Measurements from ENCODE around the gene CMSS1.
A peak's percentile ranks its signal among the peaks of the same experiment; 100 is the strongest.

The CMSS1 gene

DNA sequence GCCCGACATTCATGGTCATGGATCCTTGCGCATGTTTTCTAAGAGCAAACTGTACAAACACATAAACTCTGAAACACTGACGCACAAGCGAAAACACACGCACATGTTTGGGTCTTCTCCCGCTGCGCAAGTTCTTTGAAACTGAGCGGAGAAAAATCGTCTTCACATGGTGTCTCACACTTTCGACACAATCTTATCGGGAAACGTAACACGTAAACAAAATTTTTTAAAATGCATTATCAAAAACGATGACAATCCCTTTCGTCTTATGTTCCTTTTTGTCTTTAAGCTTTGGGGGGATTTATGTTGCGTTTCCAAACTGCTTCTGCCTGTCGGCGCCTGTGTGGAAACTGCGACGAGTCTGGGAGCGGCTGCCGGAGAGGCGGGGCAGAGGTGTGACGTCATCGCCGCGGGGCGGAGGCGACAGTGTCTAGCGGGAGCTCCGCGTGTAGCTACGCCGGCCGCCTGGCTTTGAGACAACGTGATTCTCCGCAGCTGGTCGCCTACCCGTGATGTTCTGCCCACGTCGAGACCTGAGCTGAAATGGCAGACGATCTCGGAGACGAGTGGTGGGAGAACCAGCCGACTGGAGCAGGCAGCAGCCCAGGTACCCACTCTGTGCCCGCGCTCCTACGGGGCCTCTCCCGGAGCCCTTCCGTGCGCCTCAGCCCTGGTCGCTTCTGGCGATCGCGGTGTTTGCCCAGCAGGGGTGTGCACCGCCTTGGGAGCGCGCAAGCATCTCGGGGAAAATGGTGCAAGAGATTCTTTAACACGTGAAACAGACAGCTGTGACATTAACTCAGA, at the start of gene CMSS1:
CMSS1 (plus strand) TSS at position 426 of the 804 bp plus-strand sequence.
- Mint-ChIP-seq H3K36me3 (no peaks in the 10 kb centered on the region), H3K4me1 (peaks cover 21% of the 10 kb centered on the region), H3K27me3 (no peaks in the 10 kb centered on the region), H3K9me3 (no peaks in the 10 kb centered on the region), H3K27ac (peak within 1 kb of the TSS; percentile 100), H3K4me3 (peak within 1 kb of the TSS; percentile 97)
- peak; percentile 98 to 99 for DNase-seq (ENCODE audit: low spot score in 2 of 2)
- ATAC-seq (ENCODE audit: low read depth), result peak; percentile 90

DNA sequence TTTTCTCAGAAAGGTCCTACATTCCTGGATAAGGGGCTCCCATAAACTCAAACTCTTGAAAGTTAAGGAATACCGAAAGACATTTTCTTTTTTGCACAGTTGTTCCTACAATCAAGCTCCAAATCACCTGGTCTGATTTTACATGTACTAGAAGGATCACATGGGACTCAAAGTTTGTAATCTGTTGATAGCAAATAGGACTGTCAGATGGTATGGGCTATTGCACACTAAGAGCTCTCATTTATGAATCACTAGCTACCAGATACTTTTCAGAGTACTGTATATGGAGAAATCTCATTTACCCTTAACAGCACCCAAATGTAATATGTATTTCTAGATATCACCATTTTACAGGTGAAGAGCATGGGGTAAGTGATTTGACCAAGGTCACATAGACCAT, 49.5 kb upstream of the CMSS1 start:
- H3K4me3 Mint-ChIP-seq, result no peak overlapping the region

DNA sequence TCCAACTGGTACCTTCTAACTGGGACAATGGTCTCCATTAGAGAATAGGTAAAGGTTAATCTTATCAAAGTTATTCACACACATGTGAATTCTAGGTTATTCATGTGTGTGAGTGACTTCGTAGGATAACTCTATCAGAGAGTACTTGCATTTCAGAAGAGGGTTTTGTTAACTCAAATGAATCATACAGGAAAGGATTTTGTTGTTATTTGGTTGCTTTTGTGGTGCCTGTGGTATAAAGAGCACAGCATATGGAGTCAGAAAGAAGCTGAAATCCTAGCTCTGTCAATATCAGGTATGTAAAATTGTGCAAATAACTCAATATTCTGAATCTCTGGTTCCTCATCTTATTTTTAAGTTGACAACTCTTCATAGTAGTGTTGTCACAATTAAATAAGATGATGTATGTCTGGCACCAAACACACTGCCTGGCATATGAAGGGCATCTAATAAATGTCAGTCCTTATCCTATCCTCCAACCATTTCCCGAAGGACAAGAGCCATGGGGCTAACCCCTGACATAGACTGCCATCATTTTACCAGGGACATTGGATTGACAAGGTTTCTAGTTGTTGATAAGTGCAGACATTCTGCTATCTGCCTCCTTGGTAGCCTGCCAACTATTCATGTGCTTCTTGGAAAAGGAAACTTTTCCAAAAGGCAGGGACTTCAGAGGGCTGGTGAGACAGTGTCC, 48.7 kb upstream of the CMSS1 start:
- ATAC-seq (ENCODE audit: low read depth), result no peak

More for the DNA sequence above, 49.5 kb upstream of the CMSS1 start:
- Mint-ChIP-seq H3K27me3 (peaks cover 3% of the 10 kb centered on the region), H3K27ac (no peak overlapping the region), H3K36me3 (no peaks in the 10 kb centered on the region), H3K9me3 (no peaks in the 10 kb centered on the region), H3K4me1 (no peaks in the 10 kb centered on the region)
- ATAC-seq (ENCODE audit: low read depth) (no peak), DNase-seq (ENCODE audit: low spot score in 2 of 2) (no peak)

DNA sequence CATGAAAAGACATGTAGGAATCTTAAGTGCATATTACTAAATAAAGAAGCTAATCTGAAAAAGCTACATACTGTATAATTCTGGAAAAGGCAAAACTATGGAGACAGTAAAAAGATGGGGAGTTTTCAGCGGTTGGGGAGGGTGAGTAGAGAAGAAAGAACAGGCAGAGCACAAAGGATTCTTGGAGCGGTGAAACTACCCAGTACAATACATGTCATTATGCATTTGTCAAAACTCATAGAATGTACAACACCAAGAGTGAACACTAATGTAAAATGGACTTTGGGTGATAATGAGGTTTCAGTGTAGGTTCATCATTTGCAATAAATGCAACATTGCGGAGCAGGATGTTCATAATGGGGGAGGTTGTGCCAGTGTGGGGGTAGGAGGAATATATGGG, 45.5 kb upstream of the CMSS1 start:
- Mint-ChIP-seq H3K27me3 (peaks cover 3% of the 10 kb centered on the region), H3K4me1 (no peaks in the 10 kb centered on the region), H3K36me3 (no peaks in the 10 kb centered on the region), H3K9me3 (no peaks in the 10 kb centered on the region), H3K4me3 (no peak overlapping the region), H3K27ac (no peak overlapping the region)
- DNase-seq (ENCODE audit: low spot score in 2 of 2) (no peak), ATAC-seq (ENCODE audit: low read depth) (no peak)

More for the DNA sequence above, 48.7 kb upstream of the CMSS1 start:
- H3K27ac Mint-ChIP-seq, result no peak overlapping the region
- no peaks in the 10 kb centered on the region for H3K36me3 Mint-ChIP-seq
- peaks cover 3% of the 10 kb centered on the region for H3K27me3 Mint-ChIP-seq
- H3K9me3 Mint-ChIP-seq, result no peaks in the 10 kb centered on the region
- H3K4me3 Mint-ChIP-seq, result no peak overlapping the region
- DNase-seq (ENCODE audit: low spot score in 2 of 2), result no peak
- H3K4me1 Mint-ChIP-seq, result no peaks in the 10 kb centered on the region

DNA sequence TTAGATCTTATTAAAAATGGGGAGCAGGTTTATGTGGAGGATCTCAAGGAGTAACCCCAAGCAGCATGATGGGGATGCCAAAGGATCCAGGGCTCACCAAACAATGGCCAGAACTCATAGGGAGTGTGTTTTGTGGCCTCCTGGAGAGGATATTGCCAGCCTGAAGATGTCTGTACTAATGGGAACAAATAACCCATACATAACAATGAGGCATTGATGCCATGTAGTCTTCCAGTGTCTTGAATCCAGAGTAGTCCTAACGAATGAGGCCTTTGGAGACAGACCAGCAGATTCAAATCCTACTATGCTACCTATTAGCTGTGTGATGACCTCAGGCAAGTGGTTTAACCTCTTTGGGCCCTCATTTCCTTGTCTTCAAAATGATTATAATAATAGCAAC, 45.0 kb upstream of the CMSS1 start:
- no peak overlapping the region for H3K4me3 Mint-ChIP-seq
- H3K27ac Mint-ChIP-seq, result no peak overlapping the region
- no peaks in the 10 kb centered on the region for H3K36me3 Mint-ChIP-seq
- ATAC-seq (ENCODE audit: low read depth) (no peak), DNase-seq (ENCODE audit: low spot score in 2 of 2) (no peak)
- H3K9me3 Mint-ChIP-seq, result no peaks in the 10 kb centered on the region
- no peaks in the 10 kb centered on the region for H3K4me1 Mint-ChIP-seq
- peaks cover 3% of the 10 kb centered on the region for H3K27me3 Mint-ChIP-seq

DNA sequence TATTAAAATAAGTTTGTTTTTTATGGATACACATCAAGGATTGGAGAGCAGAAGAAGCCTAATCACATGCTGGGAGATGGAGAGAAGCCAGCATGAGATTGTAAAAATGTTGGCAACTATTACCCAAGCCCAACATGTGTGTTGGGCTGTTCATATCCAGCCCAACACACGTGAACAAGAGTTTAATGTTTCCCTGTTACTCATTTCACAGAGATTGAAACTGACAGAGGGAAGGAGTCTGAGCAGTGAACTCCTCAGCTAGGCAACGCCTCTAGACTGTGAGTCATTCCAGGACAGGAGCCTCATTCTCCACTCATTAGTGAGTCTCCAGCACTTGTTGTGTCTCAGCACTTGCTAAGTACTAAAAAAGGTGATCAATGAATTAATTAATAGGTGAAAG, 43.2 kb upstream of the CMSS1 start:
- ATAC-seq (ENCODE audit: low read depth) (no peak), DNase-seq (ENCODE audit: low spot score in 2 of 2) (no peak)
- Mint-ChIP-seq H3K27me3 (peaks cover 5% of the 10 kb centered on the region), H3K4me1 (no peaks in the 10 kb centered on the region), H3K27ac (no peak overlapping the region), H3K4me3 (no peak overlapping the region), H3K9me3 (no peaks in the 10 kb centered on the region), H3K36me3 (no peaks in the 10 kb centered on the region)

DNA sequence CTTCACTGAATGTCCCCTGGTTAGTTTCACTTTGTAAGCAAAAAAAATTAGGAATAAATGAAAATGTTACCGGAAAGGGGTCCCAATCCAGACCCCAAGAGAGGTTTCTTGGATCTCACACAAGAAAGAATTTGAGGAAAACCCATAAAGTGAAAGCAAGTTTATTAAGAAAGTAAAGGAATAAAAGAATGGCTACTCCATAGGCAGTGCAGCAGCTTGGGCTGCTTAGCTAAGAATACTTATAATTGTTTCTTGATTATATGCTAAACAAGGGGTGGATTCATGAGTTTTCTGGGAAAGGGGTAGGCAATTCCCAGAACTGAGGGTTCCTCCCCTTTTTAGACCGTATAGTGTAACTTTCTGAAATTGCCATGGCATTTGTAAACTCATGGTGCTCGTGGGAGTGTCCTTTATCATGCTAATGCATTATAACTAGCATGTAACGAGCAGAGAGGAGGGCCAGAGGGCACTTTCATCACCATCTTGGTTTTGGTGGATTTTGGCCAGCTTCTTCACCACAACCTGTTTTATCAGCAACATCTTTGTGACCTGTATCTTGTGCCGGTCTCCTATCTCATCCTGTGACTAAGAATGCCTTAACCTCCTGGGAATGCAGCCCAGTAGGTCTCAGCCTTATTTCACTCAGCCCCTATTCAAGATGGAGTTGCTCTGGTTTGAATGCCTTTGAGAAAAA, 41.0 kb upstream of the CMSS1 start:
- H3K27me3 Mint-ChIP-seq, result peaks cover 10% of the 10 kb centered on the region
- no peak overlapping the region for H3K27ac Mint-ChIP-seq
- no peaks in the 10 kb centered on the region for H3K36me3 Mint-ChIP-seq
- no peak overlapping the region for H3K4me3 Mint-ChIP-seq
- no peaks in the 10 kb centered on the region for H3K4me1 Mint-ChIP-seq
- H3K9me3 Mint-ChIP-seq, result no peaks in the 10 kb centered on the region
- DNase-seq (ENCODE audit: low spot score in 2 of 2) (no peak), ATAC-seq (ENCODE audit: low read depth) (no peak)

DNA sequence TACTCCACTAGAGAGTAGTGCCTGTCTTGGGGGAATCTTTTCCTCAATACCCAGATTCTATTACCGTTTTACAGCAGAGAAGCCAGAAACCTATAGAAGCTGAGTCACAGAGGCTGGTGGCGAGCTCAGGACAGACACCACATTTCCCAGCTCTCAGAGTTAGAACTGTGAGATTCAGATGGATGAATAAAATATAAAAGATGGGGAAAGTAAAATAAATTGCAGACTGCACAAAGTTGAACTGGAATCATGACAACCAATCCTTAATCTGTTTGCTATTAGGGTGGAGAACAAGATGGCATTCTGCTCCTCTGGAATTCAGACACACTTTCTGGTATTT, 40.5 kb upstream of the CMSS1 start:
- DNase-seq (ENCODE audit: low spot score in 2 of 2) (no peak), ATAC-seq (ENCODE audit: low read depth) (no peak)
- H3K27me3 Mint-ChIP-seq, result peaks cover 12% of the 10 kb centered on the region
- H3K36me3 Mint-ChIP-seq, result no peaks in the 10 kb centered on the region
- H3K9me3 Mint-ChIP-seq, result no peaks in the 10 kb centered on the region
- no peaks in the 10 kb centered on the region for H3K4me1 Mint-ChIP-seq
- no peak overlapping the region for H3K27ac Mint-ChIP-seq
- no peak overlapping the region for H3K4me3 Mint-ChIP-seq

DNA sequence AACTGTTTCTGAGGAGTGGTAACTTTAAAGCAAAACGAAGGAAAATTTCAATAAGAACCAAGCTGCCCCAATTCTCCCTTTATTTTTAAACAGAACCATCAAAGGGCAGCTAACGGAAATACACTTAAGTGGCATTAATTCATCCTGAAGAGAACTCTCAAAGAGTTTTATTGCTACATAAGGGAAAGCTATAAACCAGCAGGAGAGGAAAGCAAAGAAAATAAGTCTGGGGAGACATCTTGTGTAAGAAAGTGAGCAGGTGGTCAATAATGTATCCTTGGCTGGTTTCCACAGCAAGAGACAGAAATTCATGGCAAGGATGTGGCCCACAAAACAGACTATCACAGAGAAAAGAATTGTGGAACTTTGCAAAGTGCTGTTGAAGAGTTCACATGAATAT, 40.0 kb upstream of the CMSS1 start:
- Mint-ChIP-seq H3K9me3 (no peaks in the 10 kb centered on the region), H3K36me3 (no peaks in the 10 kb centered on the region), H3K4me1 (no peaks in the 10 kb centered on the region), H3K27me3 (peaks cover 10% of the 10 kb centered on the region), H3K4me3 (no peak overlapping the region), H3K27ac (no peak overlapping the region)
- DNase-seq (ENCODE audit: low spot score in 2 of 2) (no peak), ATAC-seq (ENCODE audit: low read depth) (no peak)

DNA sequence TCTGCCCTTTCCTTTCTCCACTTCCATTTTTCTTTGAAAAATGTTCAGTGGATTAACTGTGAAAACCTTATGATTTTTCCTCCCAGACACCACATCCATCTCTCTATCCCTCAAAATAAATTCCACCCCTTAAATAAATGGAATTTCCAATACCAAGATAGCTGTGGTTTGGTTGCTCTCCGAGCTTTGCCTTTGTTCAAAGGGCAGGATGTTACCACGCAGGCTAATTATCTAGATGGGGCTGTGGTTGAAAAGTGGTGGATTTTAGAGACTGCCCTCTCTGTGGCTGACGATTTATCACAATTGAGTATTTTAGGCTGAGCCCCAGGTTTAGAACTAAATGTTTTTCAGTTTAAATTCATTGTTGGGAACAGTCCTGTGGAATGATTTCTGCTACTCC, 36.9 kb upstream of the CMSS1 start:
- Mint-ChIP-seq H3K36me3 (no peaks in the 10 kb centered on the region), H3K27me3 (peaks cover 10% of the 10 kb centered on the region), H3K4me1 (no peaks in the 10 kb centered on the region), H3K4me3 (no peak overlapping the region), H3K27ac (no peak overlapping the region), H3K9me3 (no peaks in the 10 kb centered on the region)
- DNase-seq (ENCODE audit: low spot score in 2 of 2), result no peak
- no peak for ATAC-seq (ENCODE audit: low read depth)

DNA sequence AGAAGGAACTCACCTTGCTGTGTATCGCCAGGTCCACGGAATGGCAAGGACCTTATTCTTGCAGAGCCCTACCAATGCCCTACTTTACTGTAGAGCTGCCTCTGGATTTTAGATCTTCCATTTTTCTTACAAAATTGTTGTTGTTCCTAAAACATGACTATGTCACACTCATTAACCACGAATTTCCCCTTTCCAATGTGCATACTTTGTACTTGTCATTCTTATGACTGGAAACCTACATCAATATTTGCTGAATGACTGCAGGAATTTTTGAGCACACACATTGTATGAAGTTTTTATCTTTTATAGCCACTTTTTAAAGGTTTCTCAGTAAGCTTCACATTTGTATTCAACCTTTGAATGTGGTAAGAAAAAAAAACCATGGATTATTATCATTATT, 35.9 kb upstream of the CMSS1 start:
- DNase-seq (ENCODE audit: low spot score in 2 of 2), result no peak
- no peak for ATAC-seq (ENCODE audit: low read depth)
- Mint-ChIP-seq H3K9me3 (no peaks in the 10 kb centered on the region), H3K36me3 (no peaks in the 10 kb centered on the region), H3K4me3 (no peak overlapping the region), H3K27me3 (peaks cover 10% of the 10 kb centered on the region), H3K27ac (no peak overlapping the region), H3K4me1 (no peaks in the 10 kb centered on the region)

DNA sequence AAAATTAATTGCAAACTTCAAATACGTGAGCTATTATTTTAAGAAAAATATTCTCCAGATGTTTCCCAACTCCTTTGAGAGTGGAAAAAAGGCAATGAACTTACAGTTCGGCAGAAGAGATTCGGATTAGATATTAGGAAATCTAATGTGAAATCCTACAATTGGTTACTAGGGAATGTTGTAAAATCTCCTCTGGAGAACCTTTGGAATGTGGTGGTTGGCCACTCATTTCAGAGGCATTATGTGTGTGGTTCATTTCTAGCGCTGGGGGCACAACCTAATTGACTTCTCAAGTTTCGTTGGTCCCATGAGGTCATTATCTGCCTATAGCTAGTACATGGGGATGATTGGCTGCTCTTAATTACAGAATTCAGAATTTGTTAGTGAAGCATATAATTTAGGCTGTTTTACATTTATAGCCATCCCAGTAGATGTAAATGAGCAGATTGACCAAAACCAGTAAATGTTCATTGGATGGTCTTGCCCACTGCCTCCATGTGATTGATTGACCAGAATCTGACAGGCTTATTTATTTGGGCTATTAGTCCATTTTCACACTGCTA, 34.6 kb upstream of the CMSS1 start:
- H3K4me1 Mint-ChIP-seq, result no peaks in the 10 kb centered on the region
- H3K4me3 Mint-ChIP-seq, result no peak overlapping the region
- no peaks in the 10 kb centered on the region for H3K36me3 Mint-ChIP-seq
- H3K9me3 Mint-ChIP-seq, result no peaks in the 10 kb centered on the region
- ATAC-seq (ENCODE audit: low read depth) (no peak), DNase-seq (ENCODE audit: low spot score in 2 of 2) (no peak)
- no peak overlapping the region for H3K27ac Mint-ChIP-seq
- peaks cover 9% of the 10 kb centered on the region for H3K27me3 Mint-ChIP-seq

DNA sequence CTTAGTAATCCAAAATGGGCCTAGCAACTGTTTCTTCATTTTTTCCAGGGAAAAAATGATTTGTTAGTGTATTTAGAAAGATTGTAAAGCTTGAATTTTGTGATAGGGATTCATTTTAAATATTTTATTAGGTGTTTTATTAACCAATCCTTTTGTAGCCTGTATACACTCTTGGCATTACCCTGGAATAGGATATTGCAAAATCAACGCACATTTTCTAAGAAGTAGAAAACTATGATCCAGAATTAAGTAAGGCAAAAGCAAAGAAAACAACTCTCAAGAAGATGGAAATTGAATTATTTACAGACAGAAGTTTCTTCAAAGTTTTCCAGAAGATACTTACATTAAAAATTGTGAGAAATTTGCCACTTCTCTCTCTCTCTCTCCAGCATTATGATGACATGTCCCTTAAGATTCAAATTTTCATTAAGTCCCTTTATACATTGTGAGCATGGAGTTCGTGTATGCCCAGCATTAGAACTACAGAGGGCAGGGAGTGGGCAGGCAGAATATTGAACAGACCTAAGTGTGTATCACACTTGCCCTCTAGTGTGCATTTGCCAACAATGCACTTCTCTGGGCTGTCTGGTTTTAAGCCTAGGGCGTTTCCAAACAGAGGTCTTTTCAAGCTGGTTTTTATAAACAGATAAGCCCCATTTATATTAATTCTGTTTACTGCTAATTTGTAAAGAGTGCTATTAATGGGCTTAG, 28.5 kb upstream of the CMSS1 start:
- peak; percentile 78 for ATAC-seq (ENCODE audit: low read depth)
- DNase-seq (ENCODE audit: low spot score in 2 of 2), result no peak
- Mint-ChIP-seq H3K4me1 (peaks cover 2% of the 10 kb centered on the region), H3K36me3 (peaks cover under 1% of the 10 kb centered on the region), H3K9me3 (no peaks in the 10 kb centered on the region), H3K4me3 (no peak overlapping the region), H3K27ac (no peak overlapping the region), H3K27me3 (peaks cover 7% of the 10 kb centered on the region)

DNA sequence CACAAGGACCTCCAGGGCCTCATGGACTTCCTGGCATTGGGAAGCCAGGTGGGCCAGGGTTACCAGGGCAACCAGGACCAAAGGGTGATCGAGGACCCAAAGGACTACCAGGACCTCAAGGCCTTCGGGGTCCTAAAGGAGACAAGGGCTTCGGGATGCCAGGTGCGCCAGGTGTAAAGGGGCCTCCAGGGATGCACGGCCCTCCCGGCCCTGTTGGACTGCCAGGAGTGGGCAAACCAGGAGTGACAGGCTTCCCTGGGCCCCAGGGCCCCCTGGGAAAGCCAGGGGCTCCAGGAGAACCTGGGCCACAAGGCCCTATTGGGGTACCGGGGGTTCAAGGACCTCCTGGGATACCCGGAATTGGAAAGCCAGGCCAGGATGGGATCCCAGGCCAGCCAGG, 23.2 kb upstream of the CMSS1 start:
- Mint-ChIP-seq H3K9me3 (no peaks in the 10 kb centered on the region), H3K4me3 (no peak overlapping the region), H3K27me3 (peaks cover 6% of the 10 kb centered on the region), H3K27ac (no peak overlapping the region), H3K36me3 (peaks cover 1% of the 10 kb centered on the region), H3K4me1 (no peaks in the 10 kb centered on the region)
- ATAC-seq (ENCODE audit: low read depth) (no peak), DNase-seq (ENCODE audit: low spot score in 2 of 2) (no peak)

Measured in memory B cell (primary cell).